IMR-90 (cell line): Measurements from ENCODE around the gene SPTSSB.

Source experiments
- BHLHE40 ChIP-seq: fragments of 150-350 bp; IDR thresholded peaks from 2 replicates; pipeline ENCODE4 v1.6.1; 2016; ENCODE audit warnings: mild to moderate bottlenecking, low read depth, low read length
- CHD1 ChIP-seq: IDR thresholded peaks from 2 replicates; pipeline ENCODE4 v1.6.1; 2012; ENCODE audit warnings: low read depth, low read length, improper control_type of control experiment
- MXI1 ChIP-seq: IDR thresholded peaks from 2 replicates; pipeline ENCODE4 v1.6.1; 2012; ENCODE audit warnings: low read depth, mild to moderate bottlenecking, low read length, moderate library complexity, borderline replicate concordance
- POLR2A ChIP-seq: IDR thresholded peaks from 2 replicates; pipeline ENCODE4 v1.6.1; 2012; ENCODE audit warnings: mild to moderate bottlenecking, low read depth, low read length
- RAD21 ChIP-seq: IDR thresholded peaks from 2 replicates; pipeline ENCODE4 v1.6.1; 2012; ENCODE audit warnings: low read length, improper control_type of control experiment
- RCOR1 ChIP-seq: IDR thresholded peaks from 2 replicates; pipeline ENCODE4 v1.6.1; 2012; ENCODE audit warnings: mild to moderate bottlenecking, low read length, improper control_type of control experiment; ENCODE audit not compliant: insufficient replicate concordance
- TF ChIP-seq, protein P1 (sequence below): conservative IDR thresholded peaks from 2 replicates; pipeline ENCODE4 v1.5.1; 2012; ENCODE audit warnings: mild to moderate bottlenecking, low read depth, low read length, improper control_type of control experiment

- TF ChIP-seq, protein P1, sequence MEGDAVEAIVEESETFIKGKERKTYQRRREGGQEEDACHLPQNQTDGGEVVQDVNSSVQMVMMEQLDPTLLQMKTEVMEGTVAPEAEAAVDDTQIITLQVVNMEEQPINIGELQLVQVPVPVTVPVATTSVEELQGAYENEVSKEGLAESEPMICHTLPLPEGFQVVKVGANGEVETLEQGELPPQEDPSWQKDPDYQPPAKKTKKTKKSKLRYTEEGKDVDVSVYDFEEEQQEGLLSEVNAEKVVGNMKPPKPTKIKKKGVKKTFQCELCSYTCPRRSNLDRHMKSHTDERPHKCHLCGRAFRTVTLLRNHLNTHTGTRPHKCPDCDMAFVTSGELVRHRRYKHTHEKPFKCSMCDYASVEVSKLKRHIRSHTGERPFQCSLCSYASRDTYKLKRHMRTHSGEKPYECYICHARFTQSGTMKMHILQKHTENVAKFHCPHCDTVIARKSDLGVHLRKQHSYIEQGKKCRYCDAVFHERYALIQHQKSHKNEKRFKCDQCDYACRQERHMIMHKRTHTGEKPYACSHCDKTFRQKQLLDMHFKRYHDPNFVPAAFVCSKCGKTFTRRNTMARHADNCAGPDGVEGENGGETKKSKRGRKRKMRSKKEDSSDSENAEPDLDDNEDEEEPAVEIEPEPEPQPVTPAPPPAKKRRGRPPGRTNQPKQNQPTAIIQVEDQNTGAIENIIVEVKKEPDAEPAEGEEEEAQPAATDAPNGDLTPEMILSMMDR, result no peak
- TF ChIP-seq POLR2A (no peak), RAD21 (no peak), RCOR1 (no peak), BHLHE40 (no peak), CHD1 (no peak), MXI1 (no peak)
Measured at GRCh38 chr3:161392853-161393252, 21.5 kb upstream of the SPTSSB start.
